Glomerular endothelial cell (primary cell): ENCODE measurements around the gene CCDC112. TPM values are rescaled to one million over a fixed set of nuclear protein-coding genes. Genes with fewer than 3 reads are reported as not detected.

ENCODE experiments used
- DNase-seq: peaks from one replicate; pipeline ENCODE4 v3.0.0-alpha.2; 2011; ENCODE audit warnings: low read depth, low spot score; ENCODE audit errors: extremely low read depth
- total RNA-seq: library from RNA; depleted of rRNA; stranded (reverse); fragments of >200 nt; gene quantifications from 2 replicates; pipeline ENCODE4 v1.2.3, GENCODE V29; 2015

CCDC112 gene
- total RNA-seq, 1 donor from 2014 or later, result 10.6 TPM

GRCh38 chr5:115319007-115319406 is 22.6 kb upstream of the CCDC112 start:
- no peak for DNase-seq

GRCh38 chr5:115317736-115318135 is 21.3 kb upstream of the CCDC112 start:
- no peak for DNase-seq

- no peak for DNase-seq
Observed at GRCh38 chr5:115317320-115317719, 20.9 kb upstream of the CCDC112 start.

- no peak for DNase-seq
Observed at GRCh38 chr5:115313632-115314031, 17.2 kb upstream of the CCDC112 start.

GRCh38 chr5:115313052-115313451 is 16.6 kb upstream of the CCDC112 start:
- no peak for DNase-seq

- peak; percentile 36 for DNase-seq
Observed at GRCh38 chr5:115309751-115310370, 13.4 kb upstream of the CCDC112 start.

- DNase-seq, result no peak
Observed at GRCh38 chr5:115308815-115309214, 12.4 kb upstream of the CCDC112 start.

GRCh38 chr5:115306011-115306536 is 9.6 kb upstream of the CCDC112 start:
- no peak for DNase-seq

GRCh38 chr5:115304496-115304895 is 8.0 kb upstream of the CCDC112 start:
- no peak for DNase-seq

GRCh38 chr5:115298811-115299210 is 2.4 kb upstream of the CCDC112 start:
- DNase-seq, result no peak

- DNase-seq, result no peak
Observed at GRCh38 chr5:115297031-115297430, 577 bp upstream of the CCDC112 start.

GRCh38 chr5:115295777-115296123 is 704 bp downstream of the CCDC112 start:
- DNase-seq, result no peak

- DNase-seq, result no peak
Observed at GRCh38 chr5:115291397-115291796, 5.1 kb downstream of the CCDC112 start.

- DNase-seq, result no peak
Observed at GRCh38 chr5:115289104-115289503, 7.3 kb downstream of the CCDC112 start.

- no peak for DNase-seq
Observed at GRCh38 chr5:115284021-115284420, 12.4 kb downstream of the CCDC112 start.

GRCh38 chr5:115282131-115282530 is 14.3 kb downstream of the CCDC112 start:
- no peak for DNase-seq

- DNase-seq, result no peak
Observed at GRCh38 chr5:115274584-115274983, 21.9 kb downstream of the CCDC112 start.

- DNase-seq, result no peak
Observed at GRCh38 chr5:115272297-115272958, 24.0 kb downstream of the CCDC112 start.

GRCh38 chr5:115271295-115272050 is 25.0 kb downstream of the CCDC112 start:
- DNase-seq, result no peak

- DNase-seq, result no peak
Observed at GRCh38 chr5:115267617-115268016, 28.8 kb downstream of the CCDC112 start.

- DNase-seq, result no peak
Observed at GRCh38 chr5:115265220-115265619, 31.2 kb downstream of the CCDC112 start.

- no peak for DNase-seq
Observed at GRCh38 chr5:115264786-115265185, 31.7 kb downstream of the CCDC112 start.
